Measurements from ENCODE around the gene CHST13.

- TF ChIP-seq EZH2 (IDR thresholded peaks at IDR 0.05; ENCODE audit: low read length, unreplicated experiment) (no peak), CTCF (conservative IDR thresholded peaks at IDR 0.05; ENCODE audit: low read depth, low read length) (no peak), EZH2phosphoT487 (IDR thresholded peaks at IDR 0.05; ENCODE audit: borderline replicate concordance, low read length) (no peak)
Observed at GRCh38 chr3:126501736-126502135, 22.2 kb upstream of the CHST13 start.
